H9 (cell line): ENCODE results near the gene KIF7. TPM values are rescaled to one million over a fixed set of nuclear protein-coding genes. Genes with fewer than 3 reads are reported as not detected.
A peak's percentile ranks its signal among the peaks of the same experiment; 100 is the strongest.

Experiments used
- DNase-seq: peaks from one replicate; pipeline ENCODE4 v3.0.0-alpha.2; 2017
- H2AFZ ChIP-seq: one replicate; pipeline ENCODE4 v1.6.1; 2013; ENCODE audit warnings: mild to moderate bottlenecking, low read length, control low read depth, moderate library complexity
- H2AK5ac ChIP-seq: 2 replicates; pipeline ENCODE4 v1.6.1; 2013; ENCODE audit warnings: low read length, control low read depth, mixed read lengths; ENCODE audit not compliant: insufficient read length
- H2BK120ac ChIP-seq: one replicate; pipeline ENCODE4 v1.6.1; 2013; ENCODE audit warnings: low read depth, mild to moderate bottlenecking, low read length, control low read depth, inconsistent platforms; ENCODE audit not compliant: poor library complexity, severe bottlenecking
- H2BK12ac ChIP-seq: 2 replicates; pipeline ENCODE4 v1.6.1; 2013; ENCODE audit warnings: low read length, control low read depth, mixed read lengths, low read depth; ENCODE audit not compliant: insufficient read length
- H2BK15ac ChIP-seq: 2 replicates; pipeline ENCODE4 v1.6.1; 2013; ENCODE audit warnings: low read depth, low read length, control low read depth
- H2BK20ac ChIP-seq: one replicate; pipeline ENCODE4 v1.6.1; 2013; ENCODE audit warnings: low read depth, mild to moderate bottlenecking, low read length, control low read depth, inconsistent platforms; ENCODE audit not compliant: poor library complexity, severe bottlenecking
- H2BK5ac ChIP-seq: 2 replicates; pipeline ENCODE4 v1.6.1; 2013; ENCODE audit warnings: low read length, control low read depth, mixed read lengths; ENCODE audit not compliant: insufficient read length
- H3K14ac ChIP-seq: 2 replicates; pipeline ENCODE4 v1.6.1; 2013; ENCODE audit warnings: low read length, control low read depth; ENCODE audit not compliant: insufficient read depth
- H3K18ac ChIP-seq: 2 replicates; pipeline ENCODE4 v1.6.1; 2013; ENCODE audit warnings: low read depth, mild to moderate bottlenecking, mixed read lengths, low read length, control low read depth; ENCODE audit not compliant: insufficient read length
- H3K23ac ChIP-seq: 2 replicates; pipeline ENCODE4 v1.6.1; 2013; ENCODE audit warnings: low read length, control low read depth, mixed read lengths, low read depth; ENCODE audit not compliant: insufficient read length
- H3K23me2 ChIP-seq: 2 replicates; pipeline ENCODE4 v1.6.1; 2013; ENCODE audit warnings: low read depth, mild to moderate bottlenecking, mixed read lengths, low read length, control low read depth; ENCODE audit not compliant: insufficient read length, poor library complexity, severe bottlenecking
- H3K27ac ChIP-seq: 2 replicates; pipeline ENCODE4 v1.5.1; 2013; ENCODE audit warnings: low read length, control low read depth, mixed read lengths, low read depth; ENCODE audit not compliant: insufficient read length
- H3K27me3 ChIP-seq: 2 replicates; pipeline ENCODE4 v1.6.1; 2013; ENCODE audit warnings: low read length, control low read depth, inconsistent platforms; ENCODE audit not compliant: insufficient read depth
- H3K4ac ChIP-seq: 2 replicates; pipeline ENCODE4 v1.6.1; 2013; ENCODE audit warnings: low read depth, mild to moderate bottlenecking, control low read depth, inconsistent platforms, low read length, moderate library complexity
- H3K4me1 ChIP-seq: 2 replicates; pipeline ENCODE4 v1.6.1; 2013; ENCODE audit warnings: low read length, control low read depth, inconsistent platforms; ENCODE audit not compliant: insufficient read depth
- H3K4me2 ChIP-seq: 2 replicates; pipeline ENCODE4 v1.6.1; 2013; ENCODE audit warnings: low read length, control low read depth, mixed read lengths; ENCODE audit not compliant: insufficient read length, insufficient read depth
- H3K56ac ChIP-seq: 2 replicates; pipeline ENCODE4 v1.6.1; 2013; ENCODE audit warnings: low read depth, mild to moderate bottlenecking, mixed read lengths, low read length, control low read depth; ENCODE audit not compliant: insufficient read length
- H3K79me1 ChIP-seq: 2 replicates; pipeline ENCODE4 v1.6.1; 2013; ENCODE audit warnings: low read depth, mild to moderate bottlenecking, moderate library complexity, low read length, control low read depth, inconsistent platforms; ENCODE audit not compliant: insufficient read depth, poor library complexity, severe bottlenecking
- H3K79me2 ChIP-seq: 2 replicates; pipeline ENCODE4 v1.6.1; 2013; ENCODE audit warnings: low read length, control low read depth, inconsistent platforms; ENCODE audit not compliant: insufficient read depth
- H3K9ac ChIP-seq: 2 replicates; pipeline ENCODE4 v1.6.1; 2013; ENCODE audit warnings: low read length, control low read depth, mixed read lengths; ENCODE audit not compliant: insufficient read length; ENCODE audit errors: extremely low read depth
- H3K9me3 ChIP-seq: one replicate; pipeline ENCODE4 v1.6.1; 2013; ENCODE audit warnings: low read depth, low read length, inconsistent platforms; ENCODE audit not compliant: control insufficient read depth
- H3T11ph ChIP-seq: one replicate; pipeline ENCODE4 v1.6.1; 2013; ENCODE audit warnings: mild to moderate bottlenecking, low read length, control low read depth, inconsistent platforms
- H4K20me1 ChIP-seq: one replicate; pipeline ENCODE4 v1.6.1; 2013; ENCODE audit not compliant: control insufficient read depth, insufficient read length, insufficient read depth
- H4K5ac ChIP-seq: 2 replicates; pipeline ENCODE4 v1.6.1; 2013; ENCODE audit warnings: low read depth, mild to moderate bottlenecking, mixed read lengths, low read length, control low read depth; ENCODE audit not compliant: insufficient read length
- H4K8ac ChIP-seq: replicated peaks from 2 replicates; pipeline ENCODE4 v1.6.1; 2013; ENCODE audit warnings: low read length, control low read depth, mixed read lengths, low read depth; ENCODE audit not compliant: insufficient read length
- H4K91ac ChIP-seq: 2 replicates; pipeline ENCODE4 v1.6.1; 2013; ENCODE audit warnings: low read depth, mild to moderate bottlenecking, moderate library complexity, mixed read lengths, low read length, control low read depth; ENCODE audit not compliant: insufficient read length
- H3K27ac Mint-ChIP-seq, 3 experiments: 2 replicates in 2 of 3; 3 replicates in 1 of 3; pipeline ENCODE4 v1.8.0; 2020 to 2021; ENCODE audit warnings: mixed read lengths in 3 of 3, mild to moderate bottlenecking in 1 of 3, moderate library complexity in 1 of 3
- H3K27me3 Mint-ChIP-seq: 2 replicates; pipeline ENCODE4 v1.8.0; 2021; ENCODE audit warnings: low read depth, mild to moderate bottlenecking, moderate library complexity, mixed read lengths
- H3K36me3 Mint-ChIP-seq, 3 experiments: 2 replicates in 2 of 3; 3 replicates in 1 of 3; pipeline ENCODE4 v1.8.0; 2020 to 2021; ENCODE audit warnings: low read depth in 3 of 3, mixed read lengths in 3 of 3; ENCODE audit not compliant: insufficient read depth in 1 of 3
- H3K4me1 Mint-ChIP-seq, 2 experiments: 2 replicates each; pipeline ENCODE4 v1.8.0; 2020; ENCODE audit warnings: mixed read lengths in 2 of 2
- H3K4me3 Mint-ChIP-seq, 2 experiments: 2 replicates in 1 of 2; 3 replicates in 1 of 2; pipeline ENCODE4 v1.8.0; 2020 to 2021; ENCODE audit warnings: mild to moderate bottlenecking in 2 of 2, mixed read lengths in 2 of 2, moderate library complexity in 1 of 2
- H3K9me3 Mint-ChIP-seq, 2 experiments: 2 replicates in 1 of 2; 3 replicates in 1 of 2; pipeline ENCODE4 v1.8.0; 2020; ENCODE audit warnings: mild to moderate bottlenecking in 2 of 2, mixed read lengths in 2 of 2, moderate library complexity in 1 of 2
- WGBS: extraction: QIAGEN DNeasy Blood & Tissue Kit; methylation state at CpG from one replicate; pipeline ENCODE4 v1.1.7; 2013; ENCODE audit warnings: missing lambda C conversion rate, low lambda C conversion rate, mixed read lengths; ENCODE audit not compliant: insufficient read length; ENCODE audit errors: extremely low coverage; 5-methylcytosine and 5-hydroxymethylcytosine counted together
- total RNA-seq: library from RNA; stranded (reverse); gene quantifications from 2 replicates; pipeline ENCODE4 v1.2.1, GENCODE V29; 2021
- TF ChIP-seq, protein P1 (sequence below): fragments of 200-600 bp; sonication (generic); conservative IDR thresholded peaks from 3 replicates; pipeline ENCODE4 v1.8.0; 2021; ENCODE audit warnings: antibody characterized with exemption, mild to moderate bottlenecking

The KIF7 gene
- total RNA-seq, 1 experiment from 2014 or later = 22.0 TPM

DNA sequence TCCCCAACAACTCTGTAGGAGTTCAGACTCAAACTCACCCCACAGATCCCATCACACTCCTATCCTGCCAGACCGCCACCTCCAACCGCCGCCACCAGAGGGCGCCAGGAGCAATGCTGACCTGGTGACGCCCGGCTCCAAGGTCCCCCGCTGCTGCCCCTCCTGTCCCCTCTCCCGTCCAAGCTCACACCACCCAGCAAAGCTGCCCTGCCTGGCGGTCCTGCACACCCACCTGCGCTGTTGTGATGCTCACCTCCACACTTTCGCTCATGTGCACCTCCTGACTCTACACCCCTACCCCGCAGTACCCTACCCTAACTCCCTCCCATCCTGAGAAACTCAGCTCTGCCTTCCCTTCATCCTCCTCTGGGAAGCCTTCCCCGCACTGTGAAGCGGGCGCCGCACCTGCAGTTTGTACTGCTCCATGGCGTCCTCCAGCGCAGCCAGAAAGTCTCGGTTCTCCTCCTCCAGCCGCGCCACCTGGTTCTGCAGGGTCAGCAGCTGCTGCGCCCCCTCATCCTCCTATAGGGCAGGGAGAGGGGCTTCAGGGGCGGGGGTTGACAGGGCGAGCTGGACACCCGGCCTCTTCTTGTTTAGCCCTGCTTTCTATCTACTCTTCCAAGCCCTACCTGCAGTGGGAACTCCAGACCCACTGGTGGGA lies 7.9 kb downstream of the KIF7 start:
- no peak overlapping the region for H3K18ac ChIP-seq
- no peak overlapping the region for H2BK5ac ChIP-seq
- no peaks in the 10 kb centered on the region for H3K23me2 ChIP-seq
- H3K79me1 ChIP-seq = no peaks in the 10 kb centered on the region
- peaks cover 3 to 7% of the 10 kb centered on the region in 2 experiments for H3K4me1 Mint-ChIP-seq
- no peaks in the 10 kb centered on the region for H3K27me3 Mint-ChIP-seq
- peak overlapping the region; percentile 62 to 68 (median 64); a peak in 5 of 7 replicates for H3K27ac Mint-ChIP-seq
- H4K91ac ChIP-seq = no peak overlapping the region
- peak overlapping the region; percentile 15 to 41; a peak in 2 of 5 replicates for H3K4me3 Mint-ChIP-seq
- no CpG with 5 or more reads among the region's 25 CpGs for WGBS
- no peaks in the 10 kb centered on the region for H3K9me3 Mint-ChIP-seq
- no peak overlapping the region for H4K8ac ChIP-seq
- H3K9me3 ChIP-seq = no peaks in the 10 kb centered on the region
- no peak overlapping the region for H2BK20ac ChIP-seq
- no peak overlapping the region for H3K27ac ChIP-seq
- no peak overlapping the region for H3K14ac ChIP-seq
- H2BK12ac ChIP-seq = no peak overlapping the region
- peaks cover 18 to 63% (median 47%) of the 10 kb centered on the region in 3 experiments; a peak in 6 of 7 replicates for H3K36me3 Mint-ChIP-seq
- no peak overlapping the region for H2BK120ac ChIP-seq
- no peak overlapping the region for H3K56ac ChIP-seq
- H3K4ac ChIP-seq = no peak overlapping the region
- H3K79me2 ChIP-seq = no peaks in the 10 kb centered on the region; the same call in 1 of the 2 replicates
- no peaks in the 10 kb centered on the region for H4K20me1 ChIP-seq
- no peak overlapping the region for H3K9ac ChIP-seq
- H2AK5ac ChIP-seq = no peak overlapping the region
- no peak overlapping the region for H3T11ph ChIP-seq
- no peak overlapping the region for H4K5ac ChIP-seq
- no peaks in the 10 kb centered on the region for H3K4me1 ChIP-seq
- TF ChIP-seq, protein P1, sequence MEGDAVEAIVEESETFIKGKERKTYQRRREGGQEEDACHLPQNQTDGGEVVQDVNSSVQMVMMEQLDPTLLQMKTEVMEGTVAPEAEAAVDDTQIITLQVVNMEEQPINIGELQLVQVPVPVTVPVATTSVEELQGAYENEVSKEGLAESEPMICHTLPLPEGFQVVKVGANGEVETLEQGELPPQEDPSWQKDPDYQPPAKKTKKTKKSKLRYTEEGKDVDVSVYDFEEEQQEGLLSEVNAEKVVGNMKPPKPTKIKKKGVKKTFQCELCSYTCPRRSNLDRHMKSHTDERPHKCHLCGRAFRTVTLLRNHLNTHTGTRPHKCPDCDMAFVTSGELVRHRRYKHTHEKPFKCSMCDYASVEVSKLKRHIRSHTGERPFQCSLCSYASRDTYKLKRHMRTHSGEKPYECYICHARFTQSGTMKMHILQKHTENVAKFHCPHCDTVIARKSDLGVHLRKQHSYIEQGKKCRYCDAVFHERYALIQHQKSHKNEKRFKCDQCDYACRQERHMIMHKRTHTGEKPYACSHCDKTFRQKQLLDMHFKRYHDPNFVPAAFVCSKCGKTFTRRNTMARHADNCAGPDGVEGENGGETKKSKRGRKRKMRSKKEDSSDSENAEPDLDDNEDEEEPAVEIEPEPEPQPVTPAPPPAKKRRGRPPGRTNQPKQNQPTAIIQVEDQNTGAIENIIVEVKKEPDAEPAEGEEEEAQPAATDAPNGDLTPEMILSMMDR = peak; percentile 97
- no peaks in the 10 kb centered on the region for H3K27me3 ChIP-seq
- H2BK15ac ChIP-seq = no peak overlapping the region
- H2AFZ ChIP-seq = no peak overlapping the region
- no peak overlapping the region for H3K4me2 ChIP-seq
- no peak overlapping the region for H3K23ac ChIP-seq
- peak; percentile 89 for DNase-seq
